Femur (tissue), 1 donor: Measurements from ENCODE around the gene ANTXR1.

Experiments
- DNase-seq: peaks from one replicate; pipeline ENCODE4 v3.0.0-alpha.2; 2017

The ANTXR1 gene

DNA sequence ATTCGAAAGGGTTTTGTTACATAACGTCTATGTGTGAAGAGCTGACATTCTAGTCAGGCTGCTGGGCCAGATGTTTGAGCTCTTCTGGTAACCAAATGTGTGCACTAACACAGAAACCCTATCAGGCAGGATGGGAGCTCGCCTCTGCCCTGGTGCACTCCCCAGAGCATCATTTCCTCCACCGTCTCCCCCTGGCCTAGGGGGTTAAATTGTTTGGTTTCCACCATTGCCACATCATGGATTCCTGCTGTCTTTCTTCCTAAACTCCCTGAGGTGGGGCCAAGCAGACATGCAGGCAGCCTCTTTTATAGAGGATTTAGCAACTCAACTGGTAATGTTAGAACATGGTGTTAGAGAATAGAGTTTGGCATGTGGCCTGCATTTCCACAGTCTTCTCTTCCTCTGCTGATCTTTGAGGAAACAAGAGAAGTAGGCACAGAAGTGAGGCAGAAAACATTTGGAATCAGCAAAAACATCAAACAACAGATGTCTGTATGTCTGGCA is 87.3 kb downstream of the ANTXR1 start:
- no peak for DNase-seq

DNA sequence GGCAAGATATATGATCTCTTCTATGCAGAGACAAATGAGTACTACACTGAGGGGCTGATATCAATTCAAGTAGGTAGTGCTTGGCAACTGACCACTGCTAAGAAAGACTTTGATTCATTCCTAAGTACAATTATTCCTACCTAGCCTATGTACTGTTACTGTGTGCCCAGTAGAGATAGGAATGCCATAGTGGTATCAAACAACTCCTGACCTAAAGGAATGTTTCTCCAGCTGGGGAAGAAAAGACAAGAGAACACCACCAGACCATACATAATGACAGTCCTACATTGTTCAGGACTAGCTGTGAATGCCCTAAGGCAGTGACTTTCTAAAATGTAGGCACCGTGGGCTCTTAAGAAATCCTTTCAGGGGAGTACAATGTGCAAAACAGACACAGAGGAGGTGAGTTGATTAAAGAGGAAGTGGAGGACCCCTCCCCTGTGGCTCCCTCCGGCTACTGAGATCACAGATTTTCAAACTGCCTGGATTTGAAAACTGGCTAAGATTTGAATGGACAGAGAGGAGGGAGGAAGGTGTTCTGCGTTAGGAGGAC is 89.1 kb downstream of the ANTXR1 start:
- DNase-seq, result no peak

DNA sequence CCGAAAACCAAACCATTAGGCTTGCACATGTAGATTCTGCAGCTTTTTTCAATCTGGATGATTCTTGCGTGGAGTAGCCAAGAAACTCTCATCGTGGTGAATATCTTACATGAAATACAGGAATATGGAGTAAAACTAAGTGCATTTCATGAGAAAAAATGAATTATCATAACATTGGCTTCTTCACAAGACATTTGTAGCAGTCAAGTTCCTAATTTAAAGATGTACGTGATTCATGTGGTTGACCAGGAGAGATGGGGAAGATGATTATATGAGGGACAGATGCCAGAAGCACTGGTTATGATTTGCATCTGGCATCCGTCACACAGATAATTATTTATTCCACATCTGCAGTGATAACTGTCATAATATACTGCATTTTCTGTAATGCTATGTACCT is 90.4 kb downstream of the ANTXR1 start:
- DNase-seq, result no peak

DNA sequence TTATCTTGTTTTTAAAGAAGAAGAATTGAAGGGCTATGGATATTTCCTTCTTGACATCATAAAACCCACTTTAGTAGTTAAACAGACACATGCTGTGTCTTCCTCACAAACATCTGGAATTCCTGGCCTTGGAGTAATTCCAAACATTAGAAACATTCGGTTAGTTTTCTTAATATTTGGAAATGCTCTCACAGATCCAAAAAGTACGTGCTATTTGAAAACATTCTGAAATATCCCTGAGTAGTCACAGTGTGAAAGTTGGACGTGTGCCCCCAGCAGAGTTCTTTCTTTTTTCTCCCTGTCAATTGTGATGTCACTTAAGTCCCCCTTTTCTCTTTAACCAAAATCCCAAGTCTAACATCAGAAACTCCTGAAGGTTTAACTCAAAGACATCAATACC is 91.3 kb downstream of the ANTXR1 start:
- DNase-seq, result no peak

DNA sequence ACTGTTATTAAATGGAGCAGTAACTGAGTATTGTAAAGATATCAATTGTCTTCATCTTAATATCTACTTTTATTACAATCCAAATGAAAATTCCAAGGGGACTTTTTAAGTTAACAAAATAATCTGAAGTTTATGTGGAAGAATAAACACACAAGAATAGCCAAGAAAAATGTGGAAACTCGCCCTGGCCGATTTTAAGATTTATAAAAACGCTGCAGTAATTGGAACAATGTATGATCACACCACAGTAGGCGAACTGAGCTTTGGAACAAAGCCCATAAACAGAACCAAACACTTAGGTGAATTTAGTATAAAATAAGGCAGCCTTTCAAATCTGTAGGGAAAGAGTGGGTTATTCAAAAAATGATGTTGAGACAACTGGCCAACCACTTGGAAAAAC is 96.3 kb downstream of the ANTXR1 start:
- DNase-seq, result no peak

DNA sequence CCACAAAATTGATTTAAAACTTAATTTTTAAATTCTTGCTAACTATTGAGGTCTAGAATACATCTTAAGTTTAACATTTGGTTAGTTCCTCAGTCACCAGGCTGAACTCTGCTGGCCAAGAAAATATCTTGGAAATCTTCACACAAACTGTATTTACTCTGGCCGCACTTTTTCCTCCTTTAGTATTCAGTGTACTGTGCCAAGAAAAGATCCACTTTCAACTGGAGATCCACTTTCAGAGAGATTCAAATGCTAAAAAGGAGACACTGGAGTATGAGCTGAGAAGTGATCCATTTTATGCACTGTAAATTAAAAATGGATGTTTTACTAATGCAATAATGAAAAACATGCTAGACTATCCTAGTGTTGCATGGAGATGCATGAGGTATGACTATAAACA is 98.1 kb downstream of the ANTXR1 start:
- DNase-seq, result no peak

DNA sequence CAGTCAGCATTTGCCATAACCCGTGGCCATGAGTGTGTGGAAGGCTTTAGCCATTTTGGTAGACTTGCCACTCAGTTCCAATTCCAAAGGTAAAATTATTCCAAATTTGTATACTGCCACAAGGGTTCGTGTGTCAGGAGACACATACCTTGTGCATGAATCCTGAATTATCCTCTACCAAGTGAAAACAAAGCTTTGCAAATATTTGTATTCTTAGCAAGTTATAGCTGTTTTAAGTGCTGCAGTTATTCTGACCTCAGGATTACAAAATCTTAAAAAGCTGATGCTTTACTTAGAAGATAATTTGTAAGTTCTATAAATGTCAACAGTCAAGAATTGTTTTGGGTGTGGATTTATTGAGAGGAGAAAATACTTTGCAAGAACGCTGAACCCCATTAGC is 100.6 kb downstream of the ANTXR1 start:
- no peak for DNase-seq

DNA sequence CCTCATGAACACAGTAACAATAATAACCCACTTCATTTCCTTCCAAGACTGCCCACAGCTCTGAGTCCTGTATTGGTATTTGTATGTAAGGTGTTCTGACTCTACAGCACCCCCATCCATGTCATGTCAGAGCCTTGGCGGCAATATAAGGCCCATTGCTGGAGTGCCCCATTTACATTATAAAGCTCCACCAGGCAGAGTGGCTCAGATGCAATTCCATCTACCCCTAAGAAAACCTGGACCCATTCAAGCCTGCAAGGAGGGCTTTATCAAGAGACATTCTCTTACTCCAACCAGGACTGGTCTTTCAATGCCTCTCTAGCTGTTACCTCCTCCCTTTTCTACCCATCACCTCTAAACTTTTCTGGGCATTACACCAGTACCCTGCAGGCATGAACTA is 101.6 kb downstream of the ANTXR1 start:
- DNase-seq, result no peak

DNA sequence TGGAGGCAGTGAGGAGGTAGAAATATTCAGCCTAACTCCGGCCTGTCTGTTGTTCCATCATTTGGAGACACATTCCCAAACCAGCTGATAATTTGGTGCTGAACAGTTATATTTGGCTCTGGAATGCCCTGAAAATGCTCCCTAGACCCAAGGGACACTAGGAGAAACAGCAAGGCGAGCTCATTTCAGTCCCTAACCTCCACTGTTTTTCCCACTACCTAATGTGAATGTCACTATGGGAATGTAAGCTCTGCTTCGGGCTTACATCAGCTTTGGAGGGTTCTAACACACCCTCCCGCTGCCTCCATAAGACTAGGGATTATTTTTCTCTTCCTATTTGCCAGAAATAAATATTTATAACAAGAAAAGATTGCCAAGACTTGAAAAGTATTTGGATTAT is 103.5 kb downstream of the ANTXR1 start:
- no peak for DNase-seq

DNA sequence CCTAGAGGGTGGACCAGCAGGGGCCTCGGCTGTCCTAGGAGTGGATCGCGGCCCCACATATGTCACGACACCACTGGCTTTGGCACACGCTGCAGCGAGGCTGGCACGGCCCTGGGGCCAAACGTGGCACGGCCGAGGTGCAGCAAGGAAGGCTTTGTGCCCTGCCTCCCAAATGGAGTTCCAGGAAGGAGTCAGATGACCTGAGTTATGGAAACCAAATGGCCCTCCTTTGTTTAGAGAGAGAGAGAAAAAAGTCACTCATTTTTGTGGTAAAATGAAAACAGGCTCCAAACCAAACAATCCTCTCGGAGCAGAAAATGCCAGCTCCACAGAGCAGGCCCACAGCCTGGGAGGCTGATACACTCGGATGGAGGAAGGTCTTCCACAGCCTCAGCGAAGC is 105.6 kb downstream of the ANTXR1 start:
- DNase-seq, result no peak

DNA sequence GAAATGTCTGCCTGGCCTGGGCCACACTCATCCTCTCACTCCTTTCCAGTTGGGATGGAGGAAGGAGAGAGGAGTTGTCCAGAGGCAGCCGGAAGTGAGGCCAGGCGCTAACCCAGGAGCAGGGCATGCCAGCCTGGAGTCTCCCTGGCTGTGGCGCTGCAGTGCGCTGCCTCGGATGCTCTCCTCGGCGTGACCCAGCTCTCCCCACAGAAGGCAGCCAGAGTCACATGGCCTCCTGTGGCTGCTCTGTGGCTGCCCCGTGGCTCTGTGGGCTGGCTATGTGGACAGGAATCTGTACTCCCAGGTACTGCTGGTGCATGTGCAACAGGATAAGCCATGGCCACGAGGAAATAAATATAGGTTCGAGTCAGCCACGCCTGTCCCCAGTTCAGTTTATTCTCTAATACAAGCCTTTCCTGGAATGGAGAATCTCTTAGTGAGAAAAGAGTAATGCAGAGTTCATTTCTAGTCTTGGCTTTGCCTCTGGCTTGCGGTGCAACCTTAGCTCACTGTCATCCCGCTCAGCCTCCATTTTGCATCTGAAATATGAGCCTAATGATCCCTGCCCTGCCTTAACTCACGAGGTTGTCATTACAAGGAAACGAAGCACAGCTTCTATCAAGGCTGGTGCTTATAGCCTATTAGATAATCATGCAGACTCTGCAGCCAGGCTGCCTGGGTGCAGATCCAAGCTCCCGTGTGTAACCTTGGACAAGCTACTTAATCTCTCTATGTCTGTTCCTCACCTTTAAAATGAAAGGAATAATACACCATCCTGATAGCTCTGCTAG is 106.3 kb downstream of the ANTXR1 start:
- DNase-seq, result peak; percentile 54

DNA sequence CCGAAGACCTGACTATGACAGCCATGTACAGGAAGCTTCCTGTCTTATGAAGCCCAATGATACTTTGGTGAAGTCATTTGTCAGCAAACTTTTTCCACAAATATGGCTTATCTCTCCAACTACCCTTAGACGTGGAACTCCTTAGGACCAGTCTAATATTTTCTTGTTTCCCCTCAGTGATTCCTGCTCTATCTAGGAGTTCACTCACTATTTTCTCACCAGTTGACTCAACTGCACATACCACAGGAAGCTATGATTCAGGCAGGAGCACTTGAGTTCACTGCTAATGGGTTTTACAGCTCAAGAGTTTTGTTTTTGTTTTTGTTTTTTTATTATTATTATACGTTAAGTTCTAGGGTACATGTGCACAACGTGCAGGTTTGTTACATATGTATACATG is 109.3 kb downstream of the ANTXR1 start:
- no peak for DNase-seq

DNA sequence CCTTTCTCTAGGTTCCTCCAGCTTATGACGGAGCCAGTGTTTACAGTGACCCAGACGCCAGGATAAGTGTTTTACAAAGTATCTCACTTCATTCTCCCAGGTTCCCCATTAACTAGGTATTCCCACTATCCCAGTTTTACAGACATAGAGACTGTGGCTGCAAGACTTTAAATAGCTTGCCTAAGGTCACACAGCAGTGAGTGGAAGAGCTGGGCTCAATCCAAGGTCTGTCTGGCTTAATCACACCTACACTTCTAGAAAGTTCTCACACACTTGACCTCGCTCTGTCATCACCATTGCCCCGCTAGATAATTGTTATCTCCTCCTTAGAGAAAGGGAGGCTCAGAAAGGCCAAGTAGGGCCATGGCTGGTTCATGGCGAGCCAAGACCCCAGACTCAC is 110.2 kb downstream of the ANTXR1 start:
- no peak for DNase-seq

DNA sequence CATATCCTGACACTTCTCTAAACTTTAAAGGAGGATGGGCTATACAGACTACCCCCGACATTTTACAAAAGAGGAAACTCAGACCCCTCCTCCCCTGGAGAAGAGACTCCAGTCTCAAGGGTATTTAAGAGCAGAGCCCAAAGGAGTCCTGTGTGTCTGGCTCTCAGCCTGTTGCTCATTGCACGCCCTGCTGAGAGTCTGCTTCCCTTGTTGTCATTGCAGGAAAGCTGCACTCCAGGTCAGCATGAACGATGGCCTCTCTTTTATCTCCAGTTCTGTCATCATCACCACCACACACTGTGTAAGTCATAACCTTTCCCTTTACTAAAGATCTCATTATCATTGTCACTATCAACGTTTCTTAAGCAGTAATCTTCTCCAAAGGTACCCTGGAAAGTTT is 111.4 kb downstream of the ANTXR1 start:
- no peak for DNase-seq

DNA sequence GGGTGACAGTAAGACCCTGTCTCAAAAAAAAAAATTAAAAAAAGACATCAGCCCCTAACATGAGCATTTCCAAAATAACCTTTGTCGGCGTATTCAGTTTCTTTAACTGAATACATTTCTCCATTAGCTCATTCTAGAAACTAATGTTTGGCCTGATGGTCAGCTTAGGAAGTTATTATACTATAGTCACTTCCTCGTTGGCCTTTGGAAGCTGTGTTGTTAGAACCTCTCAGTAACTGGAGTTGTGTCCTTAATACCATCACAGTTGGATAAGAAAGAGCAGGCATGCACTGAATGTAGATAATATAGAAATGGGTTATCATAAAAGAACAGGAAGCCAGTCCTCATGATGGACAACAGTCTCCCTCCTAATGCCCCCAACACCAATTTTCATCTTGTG is 112.8 kb downstream of the ANTXR1 start:
- no peak for DNase-seq

DNA sequence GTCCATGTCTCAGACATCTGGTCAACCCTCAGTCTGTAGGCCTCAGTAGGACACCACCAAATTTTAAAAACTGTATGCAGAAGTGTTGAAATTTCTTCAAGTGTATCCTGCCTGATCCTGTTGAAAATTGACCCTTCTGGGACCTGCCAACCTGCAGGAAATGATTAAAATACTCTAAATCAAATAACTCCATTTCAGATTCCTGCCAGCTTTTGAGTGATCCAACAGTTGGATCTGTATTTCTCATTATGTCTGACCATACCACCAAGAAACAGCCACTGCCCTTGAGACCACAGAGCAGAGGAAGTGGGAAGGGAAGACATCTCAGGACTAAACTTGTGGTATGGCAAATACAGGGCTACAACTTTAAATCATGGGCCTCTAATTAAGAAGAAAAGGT is 113.4 kb downstream of the ANTXR1 start:
- DNase-seq, result no peak

DNA sequence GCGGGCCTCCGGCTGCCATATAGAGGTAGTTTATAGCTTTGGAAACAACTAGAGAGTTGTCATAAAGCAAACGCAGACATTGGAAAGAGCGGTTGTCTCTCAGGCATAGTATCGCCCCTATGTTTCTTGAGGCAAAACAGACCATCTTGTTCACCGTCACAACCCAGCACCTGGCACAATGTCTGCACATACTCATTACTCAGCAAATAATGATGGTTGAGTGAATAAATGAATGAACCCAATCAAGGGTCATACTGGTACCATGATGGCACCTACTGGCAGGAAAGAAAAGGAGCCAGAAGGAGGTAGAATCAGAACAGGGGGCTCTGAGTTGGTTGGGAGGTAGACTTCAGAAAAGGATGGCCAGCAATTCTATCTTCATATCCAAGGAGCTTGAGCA is 118.5 kb downstream of the ANTXR1 start:
- no peak for DNase-seq

DNA sequence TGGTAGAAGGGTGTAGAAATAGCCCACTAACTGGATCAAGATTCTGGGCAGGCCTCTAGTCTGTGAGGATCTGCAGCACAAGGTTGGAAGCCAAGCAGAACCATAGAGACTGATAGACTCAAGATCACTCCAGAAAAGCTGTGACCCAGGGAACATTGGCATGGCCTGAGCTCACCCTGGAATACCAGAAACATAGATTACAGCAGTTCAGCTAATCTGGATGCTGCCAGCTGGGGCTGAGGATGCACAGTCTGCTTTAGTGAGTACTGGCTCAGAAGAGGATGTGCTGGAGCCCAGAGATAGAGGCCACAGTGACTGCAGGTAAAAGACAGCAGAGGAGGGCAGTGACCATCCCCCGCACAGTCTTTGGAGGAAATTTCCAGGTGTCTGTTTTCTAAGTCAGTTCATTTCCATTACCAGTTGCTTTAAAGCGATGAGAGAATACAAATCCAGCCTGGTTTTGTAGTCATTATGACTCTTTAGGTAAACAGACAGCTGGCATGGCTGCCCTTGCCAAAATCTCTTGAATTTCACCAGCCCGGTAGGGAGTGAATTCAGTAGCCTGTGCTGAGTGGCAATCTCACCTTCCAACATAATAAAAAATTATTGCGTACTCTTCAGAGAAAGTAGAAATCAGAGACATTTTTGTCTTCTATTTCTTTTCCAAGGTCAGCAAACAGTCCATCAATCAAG is 119.2 kb downstream of the ANTXR1 start:
- no peak for DNase-seq

DNA sequence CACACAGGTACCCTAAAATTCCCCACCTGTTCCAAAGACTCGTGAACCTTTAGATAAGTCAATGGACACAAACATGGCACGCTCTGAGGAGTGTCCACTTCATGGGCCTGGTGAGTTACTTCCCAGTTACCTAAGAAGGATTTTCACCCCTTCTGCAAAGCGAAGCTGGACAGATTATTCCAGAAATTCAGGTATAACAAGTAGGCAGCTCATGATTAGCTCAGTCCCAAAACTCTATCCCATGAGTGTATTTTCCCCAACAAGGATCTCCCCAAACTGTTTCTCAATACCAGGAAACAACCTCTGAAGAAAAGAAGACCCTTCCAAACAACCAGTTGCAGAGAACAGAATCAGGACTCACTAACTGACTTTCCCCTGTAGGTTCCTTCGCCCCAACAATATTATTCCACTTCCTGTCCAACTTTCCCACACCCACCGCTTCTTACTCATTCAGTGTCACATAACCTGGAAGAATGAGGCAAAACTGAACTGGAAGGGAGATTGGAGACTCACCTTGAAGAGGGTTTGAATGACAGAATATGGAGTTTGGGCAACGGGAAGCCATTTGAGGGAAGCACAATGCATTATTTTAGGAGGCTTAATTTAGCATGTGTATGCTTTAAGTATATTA is 120.1 kb downstream of the ANTXR1 start:
- DNase-seq, result no peak

DNA sequence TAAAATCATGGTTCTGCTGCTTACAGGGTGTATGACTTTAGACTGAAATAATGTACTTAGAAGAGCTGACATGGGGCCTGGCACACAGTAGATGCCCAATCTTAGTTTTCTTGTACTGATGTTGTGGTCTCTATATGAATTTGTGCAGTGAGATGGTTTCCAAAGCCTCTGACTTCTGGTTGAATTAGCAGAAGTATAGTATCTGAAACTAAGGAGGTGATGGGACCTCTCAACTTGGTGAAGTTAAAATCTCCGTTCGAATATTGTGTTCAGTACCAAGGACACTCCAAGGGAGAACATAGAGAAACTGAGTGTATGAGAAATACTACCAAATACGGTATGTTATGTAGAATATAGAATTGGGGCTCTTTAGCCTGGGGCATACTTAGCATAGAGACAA is 120.9 kb downstream of the ANTXR1 start:
- DNase-seq, result no peak

DNA sequence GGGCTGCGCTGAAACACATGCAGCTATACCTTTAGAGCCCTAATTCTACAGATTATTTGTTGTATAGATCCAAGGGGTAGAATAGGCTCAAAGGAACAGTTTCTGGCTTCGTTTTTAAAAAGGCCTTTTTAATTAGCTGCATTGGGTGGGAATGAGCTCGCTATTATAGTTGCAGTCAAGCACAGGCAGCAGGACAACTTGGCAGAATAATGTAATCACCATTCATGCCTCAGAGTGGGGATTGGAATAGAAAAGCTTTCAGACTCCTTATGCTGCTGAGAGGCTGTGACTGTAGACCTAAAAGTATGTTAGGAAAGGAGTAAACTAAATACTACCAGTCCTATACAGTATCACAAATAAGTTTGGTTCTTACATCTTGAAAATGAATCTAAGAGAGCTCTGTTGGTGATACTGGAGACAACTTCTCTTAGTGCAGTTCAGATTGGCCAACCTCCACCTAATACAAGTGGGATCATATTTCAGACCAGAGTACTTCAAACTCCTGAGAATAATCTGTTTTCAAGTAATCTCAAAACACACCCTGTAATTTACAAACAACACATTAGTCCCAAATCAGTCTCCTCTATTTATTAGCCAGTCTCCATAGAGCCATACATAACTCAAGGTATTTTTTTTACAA is 121.4 kb downstream of the ANTXR1 start:
- no peak for DNase-seq

DNA sequence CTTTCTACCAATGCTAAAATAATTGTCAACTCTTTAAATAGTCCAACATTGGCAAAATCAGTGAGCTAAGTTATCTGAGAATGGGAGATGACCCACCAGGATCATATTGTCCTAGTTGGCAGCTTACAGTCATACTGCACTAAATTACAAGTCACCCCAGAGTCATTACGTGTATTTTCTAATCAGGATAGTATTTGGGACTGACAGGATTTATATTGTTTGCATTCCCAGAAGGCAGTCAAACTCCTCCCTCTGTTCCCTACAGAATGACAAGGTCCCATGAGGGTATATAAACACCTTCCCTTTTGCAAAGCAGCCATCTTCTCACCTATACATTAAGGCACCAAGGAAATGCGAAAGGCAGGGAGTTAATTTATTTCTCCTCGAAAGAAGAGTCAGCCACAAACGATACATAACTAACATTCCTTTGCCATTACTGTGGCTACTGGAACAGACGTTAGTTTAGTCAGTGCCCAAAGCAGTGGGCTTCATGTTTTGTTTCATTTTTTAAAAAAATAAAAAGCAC is 125.3 kb downstream of the ANTXR1 start:
- DNase-seq, result no peak
